Nephron progenitor cell (in vitro differentiated cells): Measurements from ENCODE around the gene SELENOO.

Experiments used
- DNase-seq: peaks from one replicate; pipeline ENCODE4 v3.0.0; 2021
- H3K27ac Mint-ChIP-seq: 2 replicates; pipeline ENCODE4 v1.8.0; 2021; ENCODE audit warnings: mild to moderate bottlenecking, moderate library complexity, mixed read lengths
- H3K27me3 Mint-ChIP-seq: 2 replicates; pipeline ENCODE4 v1.8.0; 2021; ENCODE audit warnings: mild to moderate bottlenecking, low read depth, mixed read lengths; ENCODE audit not compliant: poor library complexity
- H3K36me3 Mint-ChIP-seq: 2 replicates; pipeline ENCODE4 v1.8.0; 2021; ENCODE audit warnings: low read depth, mixed read lengths
- H3K4me1 Mint-ChIP-seq: 2 replicates; pipeline ENCODE4 v1.8.0; 2021; ENCODE audit warnings: mixed read lengths
- H3K4me3 Mint-ChIP-seq: 2 replicates; pipeline ENCODE4 v1.8.0; 2021; ENCODE audit warnings: mild to moderate bottlenecking, moderate library complexity, mixed read lengths
- H3K9me3 Mint-ChIP-seq: 2 replicates; pipeline ENCODE4 v1.8.0; 2021; ENCODE audit warnings: mild to moderate bottlenecking, moderate library complexity, mixed read lengths
- TF ChIP-seq, protein P1 (sequence below): fragments of 200-600 bp; sonication (generic); IDR thresholded peaks from 2 replicates; pipeline ENCODE4 v1.5.0; 2021; ENCODE audit warnings: antibody characterized with exemption

SELENOO gene

DNA sequence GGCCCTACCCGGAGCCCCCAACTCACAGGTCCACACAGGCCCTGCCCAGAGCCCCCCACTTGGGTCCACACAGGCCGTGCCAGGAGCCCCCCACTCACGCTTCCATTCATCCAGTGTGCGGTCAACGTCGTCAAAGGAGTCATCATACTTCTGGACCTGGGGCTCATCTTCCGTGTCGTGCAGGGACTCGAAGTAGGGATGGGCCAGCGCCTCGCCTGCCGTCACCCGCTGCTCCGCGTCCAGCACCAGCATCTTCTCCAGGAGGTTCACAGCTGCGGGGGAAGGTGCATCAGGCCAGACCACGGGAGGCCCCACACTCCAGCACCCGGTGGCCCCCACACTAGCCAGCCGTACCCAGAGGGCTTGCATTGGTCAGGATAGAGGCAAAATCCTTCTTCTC lies 54.3 kb downstream of the SELENOO start:
- no peaks in the 10 kb centered on the region for H3K36me3 Mint-ChIP-seq
- H3K4me3 Mint-ChIP-seq, result no peak overlapping the region
- no peak for DNase-seq
- TF ChIP-seq, protein P1, sequence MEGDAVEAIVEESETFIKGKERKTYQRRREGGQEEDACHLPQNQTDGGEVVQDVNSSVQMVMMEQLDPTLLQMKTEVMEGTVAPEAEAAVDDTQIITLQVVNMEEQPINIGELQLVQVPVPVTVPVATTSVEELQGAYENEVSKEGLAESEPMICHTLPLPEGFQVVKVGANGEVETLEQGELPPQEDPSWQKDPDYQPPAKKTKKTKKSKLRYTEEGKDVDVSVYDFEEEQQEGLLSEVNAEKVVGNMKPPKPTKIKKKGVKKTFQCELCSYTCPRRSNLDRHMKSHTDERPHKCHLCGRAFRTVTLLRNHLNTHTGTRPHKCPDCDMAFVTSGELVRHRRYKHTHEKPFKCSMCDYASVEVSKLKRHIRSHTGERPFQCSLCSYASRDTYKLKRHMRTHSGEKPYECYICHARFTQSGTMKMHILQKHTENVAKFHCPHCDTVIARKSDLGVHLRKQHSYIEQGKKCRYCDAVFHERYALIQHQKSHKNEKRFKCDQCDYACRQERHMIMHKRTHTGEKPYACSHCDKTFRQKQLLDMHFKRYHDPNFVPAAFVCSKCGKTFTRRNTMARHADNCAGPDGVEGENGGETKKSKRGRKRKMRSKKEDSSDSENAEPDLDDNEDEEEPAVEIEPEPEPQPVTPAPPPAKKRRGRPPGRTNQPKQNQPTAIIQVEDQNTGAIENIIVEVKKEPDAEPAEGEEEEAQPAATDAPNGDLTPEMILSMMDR, result no peak
- H3K27me3 Mint-ChIP-seq, result no peaks in the 10 kb centered on the region
- peaks cover 25% of the 10 kb centered on the region for H3K4me1 Mint-ChIP-seq
- no peak overlapping the region for H3K27ac Mint-ChIP-seq
- H3K9me3 Mint-ChIP-seq, result no peaks in the 10 kb centered on the region

DNA sequence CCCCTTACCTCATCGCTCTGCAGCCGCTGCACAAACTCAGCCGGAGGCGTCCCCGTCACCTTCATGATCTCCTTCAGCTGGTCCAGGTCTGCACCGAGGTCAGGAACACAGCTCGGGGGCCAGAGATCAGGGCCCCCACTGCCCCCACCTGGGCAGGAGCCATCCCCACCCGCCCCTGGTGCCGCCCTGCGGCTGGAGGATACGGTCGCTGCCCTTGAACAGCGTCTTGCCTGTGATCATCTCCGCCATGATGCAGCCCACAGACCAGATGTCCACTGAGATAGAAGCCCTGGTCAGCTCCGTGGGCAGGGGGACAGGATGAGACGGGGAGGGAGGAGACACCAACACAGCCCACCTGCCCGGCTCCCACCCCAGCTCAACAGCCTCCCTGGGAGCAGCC lies 54.8 kb downstream of the SELENOO start:
- Mint-ChIP-seq H3K9me3 (no peaks in the 10 kb centered on the region), H3K4me3 (no peak overlapping the region), H3K4me1 (peaks cover 21% of the 10 kb centered on the region), H3K27me3 (no peaks in the 10 kb centered on the region), H3K27ac (no peak overlapping the region), H3K36me3 (no peaks in the 10 kb centered on the region)
- TF ChIP-seq, protein P1, result no peak
- DNase-seq, result no peak

DNA sequence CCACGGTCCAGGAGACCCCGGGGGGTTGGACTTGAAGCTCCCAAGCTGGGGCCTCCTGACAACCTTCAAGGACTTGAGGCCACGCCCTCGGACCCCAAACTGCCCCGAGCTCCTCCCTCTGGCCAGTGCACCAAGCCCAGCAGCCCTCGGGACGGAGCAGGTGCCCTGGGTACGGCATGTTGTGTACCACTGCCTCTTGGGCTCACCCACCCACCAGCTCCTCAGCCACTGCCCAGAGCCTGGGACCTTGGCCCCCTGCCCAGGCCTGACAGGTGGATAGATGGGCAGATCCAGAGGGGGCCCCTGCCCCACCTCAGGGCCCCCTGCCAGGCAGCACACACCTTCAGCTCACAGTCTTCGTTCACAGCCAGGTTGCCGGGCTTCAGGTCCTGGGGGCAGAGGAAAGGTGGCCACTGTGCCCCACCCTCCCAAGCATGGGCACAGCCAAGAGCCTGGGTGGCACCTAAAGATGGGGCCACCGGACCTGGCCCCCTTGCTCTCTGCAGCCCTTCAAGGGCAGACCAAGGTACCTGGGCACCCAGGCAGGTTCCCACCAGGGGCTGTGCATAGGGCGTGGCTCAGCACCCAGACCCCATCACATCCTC lies 55.5 kb downstream of the SELENOO start:
- Mint-ChIP-seq H3K36me3 (no peaks in the 10 kb centered on the region), H3K27me3 (no peaks in the 10 kb centered on the region), H3K27ac (no peak overlapping the region), H3K4me3 (no peak overlapping the region), H3K9me3 (no peaks in the 10 kb centered on the region), H3K4me1 (peaks cover 21% of the 10 kb centered on the region)
- no peak for DNase-seq
- TF ChIP-seq, protein P1, result no peak

DNA sequence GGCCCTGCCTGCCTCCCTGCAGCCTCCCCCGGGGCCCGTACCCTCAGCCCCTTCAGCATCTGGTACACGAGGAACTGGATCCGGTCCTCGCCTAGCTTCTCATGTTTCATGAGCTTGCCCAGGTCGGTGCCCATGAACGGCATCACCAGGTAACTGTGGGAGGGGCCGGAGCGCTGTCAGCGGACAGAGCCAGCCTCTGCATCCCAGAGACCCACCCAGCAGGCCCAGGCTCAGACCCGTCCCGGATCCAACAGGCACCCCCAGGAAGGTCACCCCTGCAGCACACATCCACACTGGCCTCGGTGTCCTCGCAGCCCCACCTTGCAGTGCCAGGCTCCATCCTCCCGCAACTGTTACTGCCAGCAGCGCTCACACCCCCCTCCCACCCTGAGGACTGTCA lies 56.2 kb downstream of the SELENOO start:
- DNase-seq, result no peak
- H3K4me3 Mint-ChIP-seq, result peak overlapping the region; percentile 32
- H3K9me3 Mint-ChIP-seq, result no peaks in the 10 kb centered on the region
- TF ChIP-seq, protein P1, result no peak
- no peak overlapping the region for H3K27ac Mint-ChIP-seq
- peaks cover 23% of the 10 kb centered on the region for H3K4me1 Mint-ChIP-seq
- H3K36me3 Mint-ChIP-seq, result no peaks in the 10 kb centered on the region
- no peaks in the 10 kb centered on the region for H3K27me3 Mint-ChIP-seq

DNA sequence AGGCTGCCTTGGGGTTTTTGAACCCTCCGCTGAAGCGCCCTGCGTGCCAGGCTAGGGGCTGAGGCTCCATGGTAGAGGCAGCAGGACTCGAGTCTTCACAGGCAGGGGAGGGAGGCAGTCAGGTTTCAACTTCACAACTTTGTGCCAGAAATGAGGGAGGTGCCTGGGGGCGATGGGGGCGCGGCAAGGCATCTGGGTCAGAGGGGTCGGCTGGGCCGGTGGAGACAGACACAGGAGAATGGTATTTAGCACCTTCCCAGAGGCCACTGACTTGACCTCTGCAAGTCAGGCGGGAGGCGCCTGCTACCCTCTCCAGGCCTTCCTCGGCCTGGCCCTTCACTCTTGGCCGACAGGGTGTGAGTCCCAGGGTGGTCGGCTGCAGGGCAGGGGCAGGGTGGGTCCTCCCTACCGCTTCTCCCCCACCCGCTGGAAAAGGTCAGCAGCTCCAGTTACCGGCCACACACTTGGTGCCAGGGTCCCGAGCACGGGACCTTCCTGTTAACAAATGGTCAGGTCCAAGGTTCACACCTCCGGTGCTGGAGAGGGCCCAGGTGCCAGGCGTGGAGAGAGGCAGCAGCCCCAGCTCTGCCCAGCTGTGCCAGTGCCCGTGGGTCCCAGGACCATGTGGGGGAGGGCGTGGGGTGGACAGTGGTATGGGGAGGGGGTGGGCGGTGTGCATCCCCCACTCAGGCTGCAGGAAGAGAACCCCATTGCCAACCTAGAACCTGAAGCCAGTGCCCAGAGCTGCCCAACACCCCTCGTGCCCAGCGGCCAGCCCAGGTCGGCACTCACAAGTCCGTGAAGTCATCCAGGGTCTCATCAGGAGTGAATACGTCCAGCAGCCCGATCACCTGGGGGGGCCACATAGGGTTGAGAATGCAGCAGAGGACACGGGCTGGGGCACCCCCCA lies 56.9 kb downstream of the SELENOO start:
- Mint-ChIP-seq H3K27ac (no peak overlapping the region), H3K27me3 (no peaks in the 10 kb centered on the region), H3K4me3 (peak overlapping the region; percentile 32), H3K9me3 (no peaks in the 10 kb centered on the region), H3K36me3 (no peaks in the 10 kb centered on the region), H3K4me1 (peaks cover 29% of the 10 kb centered on the region)
- peak; percentile 54 for DNase-seq
- TF ChIP-seq, protein P1, result no peak
